Activated CD8-positive, alpha-beta T cell treated with anti-CD3 and anti-CD28 coated beads, Interleukin-2, amount 10 ng/mL, durations not matched to agents 7 days and 5 days (primary cell): ENCODE data around the gene TAAR9. TPM values are rescaled to one million over a fixed set of nuclear protein-coding genes. Genes with fewer than 3 reads are reported as not detected.

Experiments
- ATAC-seq: fragments of 150-1000 bp; cut with Tn5 transposase; one replicate; pipeline ENCODE4 v1.10.0; 2021; ENCODE audit warnings: moderate library complexity
- CTCF ChIA-PET: fragments of 350-600 bp; sonication (Branson Sonifier 250); formaldehyde crosslinking; loops from one replicate; lab custom pipeline; 2021; ENCODE audit warnings: antibody characterized with exemption; lab: Charles Lee
- POLR2A ChIA-PET: fragments of 350-600 bp; sonication (Branson Sonifier 250); formaldehyde crosslinking; loops from one replicate; lab custom pipeline; 2021; ENCODE audit warnings: antibody characterized with exemption; lab: Charles Lee
- DNase-seq: peaks from one replicate; pipeline ENCODE4 v3.0.0-alpha.2; 2020
- H3K27ac Mint-ChIP-seq: one replicate; pipeline ENCODE4 v1.8.0; 2021; ENCODE audit warnings: mild to moderate bottlenecking, mixed read lengths
- H3K27me3 Mint-ChIP-seq: one replicate; pipeline ENCODE4 v1.8.0; 2021; ENCODE audit warnings: low read depth, mixed read lengths
- H3K36me3 Mint-ChIP-seq: one replicate; pipeline ENCODE4 v1.8.0; 2021; ENCODE audit warnings: low read depth, mixed read lengths
- H3K4me1 Mint-ChIP-seq: one replicate; pipeline ENCODE4 v1.8.0; 2021; ENCODE audit warnings: low read depth, mixed read lengths
- H3K4me3 Mint-ChIP-seq: one replicate; pipeline ENCODE4 v1.8.0; 2021; ENCODE audit warnings: mild to moderate bottlenecking, mixed read lengths
- H3K9me3 Mint-ChIP-seq: one replicate; pipeline ENCODE4 v1.8.0; 2022; ENCODE audit warnings: mixed read lengths; ENCODE audit not compliant: insufficient read depth
- total RNA-seq, 2 experiments: library from RNA; stranded (reverse); gene quantifications; one replicate each; pipeline ENCODE4 v1.2.3, GENCODE V29; 2021

The TAAR9 gene, protein sequence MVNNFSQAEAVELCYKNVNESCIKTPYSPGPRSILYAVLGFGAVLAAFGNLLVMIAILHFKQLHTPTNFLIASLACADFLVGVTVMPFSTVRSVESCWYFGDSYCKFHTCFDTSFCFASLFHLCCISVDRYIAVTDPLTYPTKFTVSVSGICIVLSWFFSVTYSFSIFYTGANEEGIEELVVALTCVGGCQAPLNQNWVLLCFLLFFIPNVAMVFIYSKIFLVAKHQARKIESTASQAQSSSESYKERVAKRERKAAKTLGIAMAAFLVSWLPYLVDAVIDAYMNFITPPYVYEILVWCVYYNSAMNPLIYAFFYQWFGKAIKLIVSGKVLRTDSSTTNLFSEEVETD
- total RNA-seq = not detected

DNA sequence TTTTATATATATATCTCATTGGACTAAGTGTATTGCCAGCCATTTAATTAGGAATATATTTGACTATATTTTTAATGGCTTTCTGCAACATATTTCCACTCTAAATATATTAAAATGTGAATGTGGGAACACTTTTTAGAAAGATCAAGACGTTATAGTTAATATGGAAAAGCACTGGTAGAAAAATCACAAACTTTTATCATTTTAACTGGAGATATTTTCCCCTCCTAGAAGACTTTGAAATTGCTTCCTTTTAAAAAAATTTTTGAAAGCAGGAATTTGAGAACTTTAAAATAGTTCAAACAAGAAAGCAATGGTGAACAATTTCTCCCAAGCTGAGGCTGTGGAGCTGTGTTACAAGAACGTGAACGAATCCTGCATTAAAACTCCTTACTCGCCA, at the start of gene TAAR9:
TAAR9 (plus strand) TSS at position 301 of the 400 bp plus-strand sequence; CDS start at position 314, 13 bp downstream.
- ATAC-seq = no peak
- Mint-ChIP-seq H3K27ac (no peak within 1 kb of the TSS), H3K9me3 (no peaks in the 10 kb centered on the region), H3K4me1 (no peaks in the 10 kb centered on the region), H3K36me3 (no peaks in the 10 kb centered on the region), H3K27me3 (peaks cover 28% of the 10 kb centered on the region), H3K4me3 (no peak within 1 kb of the TSS)
- CTCF ChIA-PET = no interaction called here
- no peak for DNase-seq
- POLR2A ChIA-PET = no interaction called here

DNA sequence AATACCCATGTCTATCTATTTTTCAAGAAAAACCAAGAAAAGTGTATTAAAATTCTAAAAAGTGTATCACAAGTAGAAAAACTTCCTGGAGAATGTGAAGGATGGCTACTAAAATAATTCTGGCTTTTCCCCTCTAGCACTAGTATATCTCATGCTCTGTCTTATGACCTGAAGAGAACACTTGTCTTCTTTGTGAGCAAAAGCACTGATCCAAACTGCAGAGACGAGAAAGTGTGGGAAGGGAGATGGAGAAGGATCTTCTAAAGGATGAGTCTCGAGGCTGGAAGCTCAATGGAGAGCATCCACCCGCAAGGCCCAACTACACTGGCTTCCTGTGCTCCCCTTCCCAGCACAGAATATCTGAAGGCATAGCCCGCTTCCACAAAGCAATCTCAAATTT, 48.7 kb upstream of the TAAR9 start:
- Mint-ChIP-seq H3K27me3 (no peaks in the 10 kb centered on the region), H3K4me1 (peaks cover 1% of the 10 kb centered on the region), H3K36me3 (peaks cover 5% of the 10 kb centered on the region), H3K9me3 (no peaks in the 10 kb centered on the region), H3K27ac (no peak overlapping the region), H3K4me3 (no peak overlapping the region)
- ChIA-PET CTCF (interaction anchor here (1.8 to 10.1 kb wide), 2 partner anchors 189 to 210 kb away, joined by 5 to 195 read pairs; no protein-coding TSS in a partner anchor), POLR2A (no interaction called here)
- no peak for ATAC-seq
- no peak for DNase-seq

DNA sequence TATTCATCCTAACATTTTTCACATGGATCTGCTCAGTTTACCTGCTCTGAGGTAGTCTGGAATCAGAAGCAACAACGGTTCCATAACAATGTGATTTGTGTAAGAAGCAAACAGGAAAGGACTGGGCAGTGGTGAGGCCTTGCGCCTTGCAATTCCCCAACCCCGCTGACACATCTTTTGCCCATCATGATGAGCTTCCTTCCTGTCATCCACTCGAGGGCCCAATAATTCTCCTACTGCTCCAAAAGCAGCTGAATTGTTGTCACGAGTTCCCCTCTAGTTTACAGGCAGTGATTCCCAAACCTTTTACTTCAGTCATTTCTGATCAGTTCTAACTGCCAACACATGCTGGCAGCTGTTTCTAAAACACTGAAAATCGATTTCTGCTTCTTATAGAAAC, 48.1 kb upstream of the TAAR9 start:
- no peaks in the 10 kb centered on the region for H3K27me3 Mint-ChIP-seq
- peaks cover 8% of the 10 kb centered on the region for H3K4me1 Mint-ChIP-seq
- ChIA-PET CTCF (interaction anchor here (1.8 to 10.1 kb wide), 2 partner anchors 190 to 211 kb away, joined by 5 to 195 read pairs; no protein-coding TSS in a partner anchor), POLR2A (no interaction called here)
- H3K36me3 Mint-ChIP-seq = peaks cover 12% of the 10 kb centered on the region
- no peak overlapping the region for H3K4me3 Mint-ChIP-seq
- no peak for ATAC-seq
- H3K9me3 Mint-ChIP-seq = no peaks in the 10 kb centered on the region
- no peak overlapping the region for H3K27ac Mint-ChIP-seq
- no peak for DNase-seq

DNA sequence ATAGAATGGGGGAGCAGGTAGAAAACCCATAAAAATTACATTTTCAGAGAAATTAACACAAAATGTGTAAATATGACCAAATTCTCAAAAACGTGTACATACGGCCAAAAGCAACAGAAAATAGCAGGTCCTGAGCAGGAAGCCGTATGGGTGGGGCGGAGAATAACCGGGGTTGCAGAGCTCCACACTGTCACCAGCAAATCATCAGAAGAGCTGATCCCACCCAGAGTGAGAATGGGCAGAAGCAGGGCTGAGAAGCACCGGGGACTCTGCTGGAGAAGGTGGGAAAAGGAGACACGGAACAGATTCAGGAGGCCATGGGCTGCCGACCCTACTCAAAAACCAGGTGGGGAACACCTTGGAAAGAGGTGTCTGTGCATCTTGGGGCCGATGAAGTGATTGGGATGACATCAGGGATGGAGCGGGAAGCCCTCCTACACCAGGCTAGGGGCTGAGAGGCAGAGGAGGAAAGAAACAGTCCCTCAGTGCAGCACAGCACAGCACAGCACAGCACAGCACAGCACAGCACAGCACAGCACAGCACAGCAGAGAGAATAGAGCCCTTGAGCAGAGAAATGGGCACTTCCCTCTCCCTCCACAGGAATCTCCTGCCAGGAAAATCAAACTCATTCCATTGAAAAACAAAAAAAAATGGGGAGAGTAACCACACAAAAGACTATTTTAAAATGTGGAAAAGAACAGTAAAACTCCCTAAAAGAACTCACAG, 47.4 kb upstream of the TAAR9 start:
- Mint-ChIP-seq H3K9me3 (no peaks in the 10 kb centered on the region), H3K4me3 (no peak overlapping the region)
- DNase-seq = no peak

DNA sequence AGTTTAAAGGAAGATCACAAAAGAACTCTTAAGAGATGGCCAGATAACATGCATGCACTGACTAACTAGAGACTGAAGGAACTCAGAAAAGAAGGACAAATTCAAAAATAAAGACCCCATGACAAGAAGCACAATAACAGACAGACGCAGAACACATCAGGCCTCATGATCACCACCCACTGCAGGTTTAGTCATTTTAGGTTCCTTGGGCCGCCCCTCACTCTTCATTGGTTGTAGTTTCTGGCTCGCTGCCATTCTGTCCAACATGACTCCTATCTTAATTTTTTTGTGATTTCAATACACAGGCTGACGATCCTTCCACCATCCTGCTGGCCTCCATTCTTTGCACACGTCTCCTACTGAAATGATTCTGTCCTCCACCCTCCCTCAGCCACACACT, 46.8 kb upstream of the TAAR9 start:
- no peak overlapping the region for H3K27ac Mint-ChIP-seq
- ATAC-seq (no peak), DNase-seq (no peak)
- H3K4me3 Mint-ChIP-seq = no peak overlapping the region
- ChIA-PET CTCF (interaction anchor here (1.0 kb wide), 1 partner anchor 211 kb away, joined by 4 read pairs; no protein-coding TSS in a partner anchor), POLR2A (no interaction called here)
- no peaks in the 10 kb centered on the region for H3K27me3 Mint-ChIP-seq
- peaks cover 19% of the 10 kb centered on the region for H3K4me1 Mint-ChIP-seq
- peaks cover 13% of the 10 kb centered on the region for H3K36me3 Mint-ChIP-seq
- no peaks in the 10 kb centered on the region for H3K9me3 Mint-ChIP-seq

More for the DNA sequence above, 47.4 kb upstream of the TAAR9 start:
- Mint-ChIP-seq H3K4me1 (peaks cover 13% of the 10 kb centered on the region), H3K27me3 (no peaks in the 10 kb centered on the region), H3K27ac (no peak overlapping the region), H3K36me3 (peaks cover 13% of the 10 kb centered on the region)
- CTCF ChIA-PET = interaction anchor here (1.8 to 10.1 kb wide), 2 partner anchors 190 to 212 kb away, joined by 5 to 195 read pairs; no protein-coding TSS in a partner anchor
- POLR2A ChIA-PET = no interaction called here
- ATAC-seq = no peak

DNA sequence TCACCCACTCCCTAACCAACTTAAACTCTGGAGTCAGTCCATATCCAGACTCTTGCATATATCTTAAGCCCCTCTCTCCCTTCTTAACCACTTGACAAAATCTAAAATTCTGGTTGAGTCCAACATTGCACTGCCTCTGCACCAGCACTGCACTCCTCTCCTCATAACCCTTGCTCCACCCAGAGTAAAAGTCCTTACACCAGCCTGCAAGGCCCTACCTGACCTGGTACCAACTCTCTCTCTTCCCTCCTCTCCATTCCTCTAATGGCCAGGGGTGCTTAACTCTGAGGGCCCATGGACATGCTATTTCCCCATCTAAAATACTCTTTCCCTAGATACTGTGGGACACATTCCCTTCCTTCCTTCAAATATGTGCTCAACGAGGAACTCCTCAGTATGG, 46.2 kb upstream of the TAAR9 start:
- DNase-seq = no peak
- Mint-ChIP-seq H3K9me3 (no peaks in the 10 kb centered on the region), H3K27ac (no peak overlapping the region), H3K36me3 (peaks cover 13% of the 10 kb centered on the region), H3K4me3 (no peak overlapping the region), H3K4me1 (peaks cover 21% of the 10 kb centered on the region), H3K27me3 (no peaks in the 10 kb centered on the region)
- ChIA-PET CTCF (interaction anchor here (1.0 to 1.1 kb wide), 2 partner anchors 7 to 212 kb away, joined by 3 to 4 read pairs; no protein-coding TSS in a partner anchor), POLR2A (no interaction called here)
- no peak for ATAC-seq

DNA sequence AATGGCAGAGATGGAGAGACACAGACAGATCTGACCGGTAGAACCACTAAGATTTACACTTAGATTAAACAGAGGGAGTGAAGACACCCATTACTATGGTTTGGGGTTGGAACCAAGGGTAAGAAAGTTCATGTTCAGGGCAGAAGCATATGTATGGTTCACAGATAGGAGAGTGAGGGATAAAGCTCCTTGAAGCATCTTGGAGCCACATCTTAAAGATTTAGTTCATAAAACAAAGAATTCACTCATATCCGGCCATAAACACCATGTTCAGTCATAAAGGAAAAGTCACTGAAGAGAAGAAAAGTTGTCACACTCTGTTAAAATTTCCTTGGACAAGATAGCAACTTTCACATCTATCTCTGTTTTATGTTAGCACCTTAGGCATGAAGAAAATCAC, 43.1 kb upstream of the TAAR9 start:
- CTCF ChIA-PET = interaction anchor here (1.0 to 3.7 kb wide), 4 partner anchors 10 to 215 kb away, joined by 3 to 30 read pairs (median 10); partner anchors contain the start of gene STX7
- H3K4me3 Mint-ChIP-seq = no peak overlapping the region
- no peak for ATAC-seq

DNA sequence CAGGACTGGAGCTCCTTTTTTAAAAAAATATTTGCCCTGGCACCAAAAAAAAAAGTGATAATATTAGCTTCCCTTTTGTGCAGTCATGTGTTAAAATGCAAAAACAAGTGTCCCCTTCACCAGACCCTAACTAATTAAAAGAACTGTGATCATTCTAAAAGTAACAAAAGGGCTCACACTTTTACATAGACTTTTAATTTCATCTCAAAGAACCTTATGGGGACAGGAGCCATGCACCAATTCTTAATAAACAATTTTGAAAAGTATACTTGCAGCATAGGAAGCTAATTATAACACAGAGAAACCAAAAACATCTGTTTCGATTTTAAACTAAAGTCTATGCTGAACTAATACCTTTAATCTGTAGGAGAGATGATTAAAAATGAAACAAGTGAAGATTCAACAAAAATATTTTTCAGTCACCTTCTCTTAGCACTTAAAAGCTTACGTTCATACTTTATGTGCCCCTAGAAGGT, 42.4 kb upstream of the TAAR9 start:
- DNase-seq = no peak
- H3K27me3 Mint-ChIP-seq = no peaks in the 10 kb centered on the region
- no peak for ATAC-seq
- peaks cover 21% of the 10 kb centered on the region for H3K4me1 Mint-ChIP-seq
- no peak overlapping the region for H3K4me3 Mint-ChIP-seq
- POLR2A ChIA-PET = interaction anchor here (0.7 to 1.3 kb wide), 2 partner anchors 18 to 141 kb away, joined by 3 to 5 read pairs; partner anchors contain the start of gene STX7
- CTCF ChIA-PET = interaction anchor here (1.0 to 3.7 kb wide), 6 partner anchors 10 to 216 kb away, joined by 3 to 30 read pairs (median 9); partner anchors contain the start of gene STX7
- H3K27ac Mint-ChIP-seq = no peak overlapping the region
- no peaks in the 10 kb centered on the region for H3K9me3 Mint-ChIP-seq
- H3K36me3 Mint-ChIP-seq = peaks cover 35% of the 10 kb centered on the region

More for the DNA sequence above, 43.1 kb upstream of the TAAR9 start:
- DNase-seq = no peak
- no peak overlapping the region for H3K27ac Mint-ChIP-seq
- POLR2A ChIA-PET = interaction anchor here (1.3 kb wide), 1 partner anchor 18 kb away, joined by 5 read pairs; the partner anchor contains the start of gene STX7
- peaks cover 21% of the 10 kb centered on the region for H3K4me1 Mint-ChIP-seq
- H3K27me3 Mint-ChIP-seq = no peaks in the 10 kb centered on the region
- H3K9me3 Mint-ChIP-seq = no peaks in the 10 kb centered on the region
- H3K36me3 Mint-ChIP-seq = peaks cover 30% of the 10 kb centered on the region

DNA sequence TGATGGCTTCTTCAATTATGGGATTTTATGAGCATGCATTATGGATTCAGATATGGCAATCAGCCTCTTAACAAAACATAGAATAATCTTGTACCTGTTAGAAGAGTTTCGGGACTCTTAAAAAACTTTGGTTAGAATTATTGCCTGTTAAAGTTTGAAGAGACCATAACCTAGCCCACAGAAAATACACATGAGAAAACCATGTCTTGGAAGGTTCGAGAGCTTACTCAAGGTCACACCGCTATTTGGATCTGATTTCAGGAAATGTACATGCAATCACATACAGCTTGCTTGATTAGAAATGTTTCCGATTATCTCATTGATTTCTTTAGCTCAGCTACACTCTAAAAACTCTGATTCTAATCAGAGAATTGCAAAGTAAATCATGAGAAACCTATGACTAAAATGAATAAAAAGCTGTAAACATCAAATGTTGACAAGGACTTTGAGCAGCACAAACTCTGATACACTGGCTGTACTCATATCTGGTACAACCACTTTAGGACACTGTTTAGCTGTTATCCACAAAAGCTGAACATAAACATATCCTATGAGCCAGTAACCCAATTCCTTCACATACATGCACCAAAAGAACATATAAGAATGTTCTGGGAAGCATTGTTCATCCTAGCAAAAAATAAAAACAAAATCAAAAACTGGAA, 41.4 kb upstream of the TAAR9 start:
- ATAC-seq (no peak), DNase-seq (no peak)
- POLR2A ChIA-PET = interaction anchor here (0.8 kb wide), 1 partner anchor 16 kb away, joined by 4 read pairs; the partner anchor contains the start of gene STX7
- H3K27ac Mint-ChIP-seq = no peak overlapping the region
- H3K9me3 Mint-ChIP-seq = no peaks in the 10 kb centered on the region
- H3K4me3 Mint-ChIP-seq = no peak overlapping the region
- peaks cover 21% of the 10 kb centered on the region for H3K4me1 Mint-ChIP-seq
- H3K27me3 Mint-ChIP-seq = no peaks in the 10 kb centered on the region
- H3K36me3 Mint-ChIP-seq = peaks cover 39% of the 10 kb centered on the region
- CTCF ChIA-PET = interaction anchor here (1.1 to 3.7 kb wide), 5 partner anchors 12 to 217 kb away, joined by 4 to 30 read pairs (median 8); partner anchors contain the start of gene STX7

DNA sequence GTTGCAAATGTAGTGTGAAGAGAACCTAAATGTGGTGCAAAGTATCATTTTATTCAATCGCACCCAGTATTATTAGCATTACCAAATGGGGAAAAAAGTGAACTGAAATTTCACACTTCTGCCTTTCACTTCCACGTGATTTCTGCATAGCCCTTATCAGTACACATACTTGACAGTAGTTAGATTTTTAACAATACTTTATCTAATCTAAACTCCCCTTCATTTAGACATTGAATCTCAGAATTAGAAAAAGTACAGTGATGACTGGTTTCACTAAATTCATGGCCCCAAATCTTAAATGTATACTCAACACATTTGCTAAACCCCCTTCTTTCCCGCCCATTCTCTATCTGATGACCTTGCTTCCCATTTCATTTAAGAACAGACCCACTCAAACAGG, 39.4 kb upstream of the TAAR9 start:
- Mint-ChIP-seq H3K4me3 (no peak overlapping the region), H3K4me1 (peaks cover 21% of the 10 kb centered on the region), H3K36me3 (peaks cover 39% of the 10 kb centered on the region), H3K9me3 (no peaks in the 10 kb centered on the region), H3K27ac (no peak overlapping the region), H3K27me3 (no peaks in the 10 kb centered on the region)
- ChIA-PET POLR2A (no interaction called here), CTCF (interaction anchor here (1.4 kb wide), 1 partner anchor 219 kb away, joined by 3 read pairs; no protein-coding TSS in a partner anchor)
- DNase-seq (no peak), ATAC-seq (no peak)

DNA sequence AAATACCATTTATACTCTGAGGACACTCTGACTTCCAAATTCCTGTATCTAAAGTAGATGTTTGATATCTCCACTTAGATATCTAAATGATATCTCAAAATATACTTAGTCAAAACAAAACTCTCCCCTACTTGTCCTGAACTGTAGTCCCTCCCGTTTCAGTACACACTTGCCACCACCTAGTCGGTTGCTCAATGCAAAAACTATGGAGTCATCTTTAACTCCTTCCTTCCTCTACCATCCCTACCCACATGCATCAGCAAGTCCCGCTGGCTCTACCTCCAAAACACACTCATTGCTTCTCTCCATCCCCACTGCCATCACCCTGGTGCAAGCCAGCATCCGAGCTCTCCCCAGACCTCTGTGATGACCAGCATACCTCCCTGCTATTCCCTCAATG, 38.3 kb upstream of the TAAR9 start:
- ChIA-PET POLR2A (no interaction called here), CTCF (no interaction called here)
- peaks cover 16% of the 10 kb centered on the region for H3K4me1 Mint-ChIP-seq
- DNase-seq (no peak), ATAC-seq (no peak)
- no peak overlapping the region for H3K4me3 Mint-ChIP-seq
- H3K27ac Mint-ChIP-seq = no peak overlapping the region
- H3K27me3 Mint-ChIP-seq = no peaks in the 10 kb centered on the region
- no peaks in the 10 kb centered on the region for H3K9me3 Mint-ChIP-seq
- H3K36me3 Mint-ChIP-seq = peaks cover 32% of the 10 kb centered on the region
